Measurements from ENCODE around the gene NOS3.
"Not testable (repeated sequence)": the region's sequence is repeated elsewhere in the genome, so short reads cannot be mapped to it uniquely, and the experiment has no call there.

The NOS3 gene

DNA sequence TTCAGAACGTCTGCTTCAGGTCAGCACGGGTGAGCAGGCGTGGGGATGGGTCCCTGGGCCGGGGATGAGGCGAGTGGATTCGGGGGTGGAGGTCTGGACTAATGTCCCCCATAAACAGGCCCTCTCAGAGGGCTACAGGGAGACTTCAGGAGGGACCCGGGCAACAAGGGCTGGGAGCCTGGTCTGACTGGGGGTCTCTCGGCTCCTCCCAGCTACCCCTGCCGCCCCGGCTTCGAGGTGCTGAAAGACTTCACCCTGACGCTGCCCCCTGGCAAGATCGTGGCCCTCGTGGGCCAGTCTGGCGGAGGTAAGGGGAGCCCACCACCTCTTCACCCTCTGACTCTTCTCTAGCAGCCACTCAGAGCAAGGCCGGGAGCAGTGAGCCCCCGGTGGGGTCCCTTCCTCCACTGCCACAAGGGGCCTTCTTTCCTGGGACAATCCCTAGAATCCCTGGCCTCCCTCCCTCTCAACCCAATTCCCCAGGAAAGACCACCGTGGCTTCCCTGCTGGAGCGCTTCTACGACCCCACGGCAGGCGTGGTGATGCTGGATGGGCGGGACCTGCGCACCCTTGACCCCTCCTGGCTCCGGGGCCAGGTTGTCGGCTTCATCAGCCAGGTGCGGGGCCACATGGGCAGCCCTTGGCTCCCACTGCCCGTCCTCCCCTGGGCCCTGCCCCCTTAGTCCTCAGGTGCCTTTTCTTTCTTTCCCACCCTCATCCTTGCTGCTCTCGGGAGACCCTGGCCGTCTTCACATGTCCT lies 50.0 kb downstream of the NOS3 start:
- no peak for DNase-seq

DNA sequence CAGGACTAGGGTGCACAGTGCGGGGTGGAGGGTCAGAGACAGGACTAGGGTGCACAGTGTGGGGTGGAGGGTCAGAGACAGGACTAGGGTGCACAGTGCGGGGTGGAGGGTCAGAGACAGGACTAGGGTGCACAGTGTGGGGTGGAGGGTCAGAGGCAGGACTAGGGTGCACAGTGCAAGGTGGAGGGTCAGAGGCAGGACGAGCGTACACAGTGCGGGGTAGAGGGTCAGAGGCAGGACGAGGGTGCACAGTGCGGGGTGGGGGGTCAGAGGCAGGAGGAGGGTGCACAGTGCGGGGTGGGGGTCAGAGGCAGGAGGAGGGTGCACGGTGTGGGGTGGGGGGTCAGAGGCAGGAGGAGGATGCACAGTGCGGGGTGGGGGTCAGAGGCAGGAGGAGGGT lies 52.6 kb downstream of the NOS3 start:
- not testable (repeated sequence) for DNase-seq

GRCh38 chr7:151043959-151044358 lies 53.1 kb downstream of the NOS3 start:
- no peak for DNase-seq

GRCh38 chr7:151045262-151045661 lies 54.4 kb downstream of the NOS3 start:
- DNase-seq: no peak

GRCh38 chr7:151045967-151046366 lies 55.1 kb downstream of the NOS3 start:
- no peak for DNase-seq

DNA sequence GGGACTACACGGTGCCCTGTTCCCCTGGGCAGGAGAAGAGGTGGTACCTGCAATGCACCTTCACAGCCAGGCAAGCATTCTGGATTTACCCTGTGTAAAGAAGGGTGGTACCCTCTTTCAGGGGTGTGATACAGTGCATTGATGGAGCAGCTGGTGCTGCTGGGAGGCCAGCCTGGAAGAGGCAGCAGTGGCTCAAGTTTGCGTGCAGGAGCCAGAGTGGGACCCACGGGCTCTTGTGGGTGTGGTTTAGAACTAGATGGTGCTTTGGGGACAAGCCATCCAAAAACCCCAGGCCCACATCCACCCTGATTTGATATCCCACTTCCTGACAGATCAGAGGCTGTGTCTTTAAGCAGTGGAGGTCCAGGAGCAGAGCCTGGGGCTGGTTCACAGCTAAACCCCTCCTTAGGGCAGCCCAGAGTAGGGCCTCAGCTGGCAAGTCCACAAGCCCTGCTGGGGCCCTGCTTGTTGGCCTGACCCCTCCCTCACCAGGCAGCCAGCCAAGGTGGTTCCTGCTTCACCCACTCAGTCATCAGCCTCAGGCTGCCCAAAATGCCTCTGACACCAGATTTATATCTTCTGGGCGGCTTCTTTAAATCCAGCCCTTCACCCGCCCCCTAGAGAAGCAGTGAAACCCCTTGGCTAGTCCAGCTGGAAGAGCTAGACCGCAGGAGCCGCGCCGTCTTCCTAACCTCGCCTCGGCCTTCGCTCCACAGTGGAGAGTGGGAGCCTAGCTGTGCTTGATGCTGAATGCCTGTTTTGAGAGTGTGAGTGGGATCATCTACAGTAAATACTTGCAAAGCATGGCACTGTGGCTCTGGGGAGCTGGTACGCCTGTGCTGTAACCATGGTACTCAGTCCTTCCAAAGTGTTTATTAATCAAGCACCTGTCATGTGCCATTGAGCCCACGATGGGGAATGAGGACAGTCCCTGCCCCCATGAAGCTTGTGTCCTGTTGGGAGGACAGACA lies 56.1 kb downstream of the NOS3 start:
- DNase-seq: peak; percentile 48

DNA sequence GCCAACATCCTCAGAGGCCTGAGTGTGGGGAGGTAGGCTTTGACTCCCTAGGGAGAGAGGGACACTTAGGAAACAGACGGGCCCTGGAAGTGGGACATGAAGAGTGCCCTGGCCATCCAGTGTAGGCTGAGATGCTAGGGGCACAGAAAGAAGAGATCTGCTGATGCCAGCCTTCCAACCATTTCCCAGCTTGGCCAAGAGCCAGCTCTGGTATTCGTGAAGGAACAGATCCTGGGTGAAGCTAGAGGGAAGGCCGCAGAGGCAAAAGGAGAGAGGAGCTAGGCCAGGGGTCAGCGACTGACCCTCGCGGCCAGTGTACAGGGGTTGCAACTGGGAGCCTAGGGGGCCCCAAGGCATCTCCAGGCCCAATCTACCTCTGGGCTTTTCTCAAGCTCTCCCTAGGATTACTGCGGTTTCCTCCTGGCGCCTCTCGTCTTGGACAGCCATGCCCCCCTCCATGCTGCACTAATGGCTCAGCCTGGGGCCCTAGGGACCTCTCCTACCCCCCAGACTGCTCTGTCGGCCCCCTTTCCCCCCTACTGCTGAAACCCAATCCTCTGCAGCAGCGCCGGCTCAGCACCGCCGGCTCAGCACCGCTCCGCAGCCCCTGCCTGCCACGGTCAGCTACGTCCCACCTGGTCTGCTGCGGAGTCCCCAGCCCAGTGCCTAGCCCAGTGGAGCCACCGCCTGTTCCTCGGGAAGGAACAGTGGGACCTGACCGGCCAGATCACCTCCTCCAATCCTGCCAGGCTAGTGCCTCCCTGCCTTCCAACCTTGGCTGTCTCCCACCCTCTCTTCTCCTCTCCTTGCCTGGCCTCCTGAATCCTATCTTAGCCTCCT lies 57.4 kb downstream of the NOS3 start, which contains the start of gene ASIC3:
ASIC3 (plus strand) TSS at position 556 of the 840 bp plus-strand sequence. CDS start 355 bp downstream, outside the sequence.
- DNase-seq: no peak

GRCh38 chr7:151048911-151049463 lies 58.2 kb downstream of the NOS3 start:
- DNase-seq: no peak

DNA sequence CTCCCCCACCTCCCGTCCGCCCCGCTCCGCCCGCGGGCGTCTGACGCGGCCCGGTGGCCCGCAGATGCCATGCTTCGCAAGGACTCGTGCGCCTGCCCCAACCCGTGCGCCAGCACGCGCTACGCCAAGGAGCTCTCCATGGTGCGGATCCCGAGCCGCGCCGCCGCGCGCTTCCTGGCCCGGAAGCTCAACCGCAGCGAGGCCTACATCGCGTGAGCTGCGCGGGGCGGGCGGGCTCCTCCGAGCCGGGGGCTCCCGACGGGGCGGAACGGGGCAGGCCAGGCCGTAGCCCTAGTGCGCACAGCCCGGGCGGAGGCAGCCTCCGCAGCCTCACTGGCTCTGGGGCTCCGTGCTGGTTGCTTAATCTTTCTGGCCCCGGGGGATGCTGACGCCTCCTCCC lies 60.3 kb downstream of the NOS3 start:
- DNase-seq: no peak

DNA sequence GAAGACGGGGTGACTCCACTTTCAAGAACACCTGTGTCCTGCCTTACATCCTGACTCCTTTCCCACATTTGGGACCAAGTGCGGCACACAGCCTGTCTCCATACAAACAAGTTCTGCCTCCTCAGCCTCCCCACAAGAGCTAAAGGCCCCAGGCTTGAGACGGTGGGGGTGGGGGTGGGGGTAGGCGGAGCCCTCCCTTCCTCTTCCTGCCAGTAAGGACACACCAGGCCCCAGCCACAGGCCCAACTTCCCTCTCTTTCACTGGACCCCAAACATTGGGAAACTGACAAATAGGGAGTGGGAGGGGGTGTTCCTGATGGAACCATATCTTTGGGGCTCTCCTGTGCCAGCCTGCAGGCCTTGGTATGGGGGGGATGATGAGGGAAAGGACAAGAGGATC lies 62.3 kb downstream of the NOS3 start:
- no peak for DNase-seq

- no peak for DNase-seq
Measured at GRCh38 chr7:151053751-151054150, 62.9 kb downstream of the NOS3 start.

DNA sequence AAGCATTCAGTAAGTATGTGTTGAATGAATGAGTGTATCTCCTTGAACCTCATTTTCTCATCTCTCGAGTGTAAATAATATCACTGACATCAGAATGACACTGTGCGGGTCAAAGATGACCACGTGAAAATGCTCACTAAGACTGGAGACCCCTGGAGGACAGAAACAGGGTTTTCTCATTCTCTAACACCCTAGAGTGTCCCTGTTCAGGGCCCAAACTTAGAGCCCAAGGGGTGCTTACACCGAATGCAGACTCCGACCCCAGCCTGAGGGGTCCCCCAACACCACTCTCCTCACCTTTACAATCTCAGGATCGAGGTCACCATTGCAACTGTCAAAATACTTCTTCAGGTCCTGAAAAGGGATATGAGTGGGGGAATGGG lies 65.5 kb downstream of the NOS3 start:
- DNase-seq: no peak

GRCh38 chr7:151056666-151057505 lies 66.1 kb downstream of the NOS3 start:
- DNase-seq: no peak

DNA sequence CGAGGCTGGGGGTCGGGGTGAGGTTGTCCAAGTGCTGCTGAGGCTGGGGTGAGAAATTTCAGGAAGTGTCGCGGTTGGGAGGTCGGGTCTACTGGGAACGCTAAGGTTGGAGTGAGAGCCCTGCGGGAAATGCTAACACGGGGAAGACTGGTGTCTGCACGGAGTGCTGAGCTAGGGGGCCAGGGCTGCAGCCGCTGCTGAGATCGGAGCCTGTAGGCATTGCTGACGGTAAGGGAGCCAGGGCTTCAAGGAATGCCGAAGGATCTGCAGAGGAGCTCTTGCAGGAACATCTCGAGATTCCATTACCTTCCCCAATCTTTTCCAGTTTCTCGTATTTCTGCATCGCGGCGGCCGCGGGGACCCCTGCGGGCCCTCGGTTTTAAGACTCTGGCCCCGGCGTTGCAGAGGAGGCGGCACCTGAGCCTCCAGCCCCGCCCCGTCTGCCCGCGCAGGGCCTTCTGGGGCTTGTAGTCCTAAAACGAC lies 66.7 kb downstream of the NOS3 start, which contains the start of gene CDK5:
CDK5 (minus strand) TSS at position 392 of the 483 bp plus-strand sequence; CDS start at position 343, 49 bp downstream.
- no peak for DNase-seq

GRCh38 chr7:151057989-151058780 lies 67.4 kb downstream of the NOS3 start:
- DNase-seq: peak; percentile 95

DNA sequence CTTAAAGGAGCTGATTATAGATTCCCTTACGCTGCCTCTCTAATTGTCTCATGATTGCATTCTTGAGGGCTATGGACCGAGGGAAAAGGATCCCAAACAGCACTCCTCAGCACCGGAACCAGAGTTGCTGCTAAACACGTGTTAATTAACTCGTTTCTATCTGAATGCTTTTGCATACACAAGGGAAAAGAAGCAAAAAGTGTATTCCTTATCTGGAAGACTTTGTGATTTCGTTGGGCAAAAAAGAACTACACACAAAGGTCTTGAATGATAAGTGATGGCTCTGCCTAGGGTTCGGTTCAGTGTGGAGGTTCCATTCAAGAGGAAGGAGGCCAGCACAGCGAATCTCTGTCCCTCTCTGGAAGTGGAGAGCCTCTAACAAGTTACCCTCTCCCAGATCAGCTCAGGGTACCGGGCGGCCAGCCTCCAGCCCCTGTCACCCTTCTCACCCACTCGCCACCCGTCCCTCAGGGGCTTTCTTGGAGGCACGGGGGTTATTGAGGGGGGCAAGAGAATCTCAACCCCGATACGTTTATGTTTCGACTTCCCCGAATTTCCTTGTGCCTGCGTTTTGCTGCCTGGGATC lies 68.1 kb downstream of the NOS3 start:
- no peak for DNase-seq

- DNase-seq: peak; percentile 66
Measured at GRCh38 chr7:151059367-151060112, 68.7 kb downstream of the NOS3 start, which contains the start of gene SLC4A2. TSS of gene SLC4A2 (plus strand) at chr7:151059589. CDS start at chr7:151061988, 2,399 bp downstream.

DNA sequence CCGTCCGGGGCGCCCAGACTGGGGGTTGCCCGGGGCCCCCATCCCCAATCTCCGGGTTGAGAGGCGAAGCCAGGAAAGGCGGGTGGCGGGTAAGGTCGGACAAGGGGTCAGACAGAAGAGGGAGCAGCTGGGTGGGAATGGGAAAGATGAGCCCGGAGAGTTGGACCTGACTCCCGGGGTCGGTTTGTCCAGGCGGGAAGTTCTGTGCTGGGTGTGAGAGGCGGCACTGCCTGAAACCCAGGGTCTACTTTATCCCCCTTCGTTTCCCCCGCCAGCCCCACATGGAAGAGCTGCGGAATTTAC lies 69.2 kb downstream of the NOS3 start:
- DNase-seq: no peak
